Sigmoid colon (tissue), 4 donors: ENCODE data around the gene SDK1.

Experiments
- EP300 ChIP-seq, 4 donors: sonication (generic); formaldehyde crosslinking; IDR thresholded peaks; one replicate each; pipeline ENCODE4 v1.6.1; 2017; ENCODE audit warnings: antibody characterized with exemption in 4 of 4
- POLR2A ChIP-seq, 2 donors: fragments of 450-650 bp; IDR thresholded peaks; one replicate each; pipeline ENCODE4 v1.6.1; 2016; ENCODE audit warnings: antibody characterized with exemption in 2 of 2, mild to moderate bottlenecking in 2 of 2, moderate library complexity in 2 of 2
- POLR2AphosphoS5 ChIP-seq, 4 donors: sonication (generic); formaldehyde crosslinking; IDR thresholded peaks; one replicate each; pipeline ENCODE4 v1.6.1; 2017; ENCODE audit warnings: antibody characterized with exemption in 4 of 4
- TF ChIP-seq, protein P1 (sequence below), 4 experiments: fragments of 450-650 bp in 3 of 4; fragments of 200-600 bp in 1 of 4; IDR thresholded peaks; one replicate each; pipeline ENCODE4 v1.5.1; 2016 to 2019; ENCODE audit warnings: antibody characterized with exemption in 4 of 4, mild to moderate bottlenecking in 3 of 4, moderate library complexity in 2 of 4

DNA sequence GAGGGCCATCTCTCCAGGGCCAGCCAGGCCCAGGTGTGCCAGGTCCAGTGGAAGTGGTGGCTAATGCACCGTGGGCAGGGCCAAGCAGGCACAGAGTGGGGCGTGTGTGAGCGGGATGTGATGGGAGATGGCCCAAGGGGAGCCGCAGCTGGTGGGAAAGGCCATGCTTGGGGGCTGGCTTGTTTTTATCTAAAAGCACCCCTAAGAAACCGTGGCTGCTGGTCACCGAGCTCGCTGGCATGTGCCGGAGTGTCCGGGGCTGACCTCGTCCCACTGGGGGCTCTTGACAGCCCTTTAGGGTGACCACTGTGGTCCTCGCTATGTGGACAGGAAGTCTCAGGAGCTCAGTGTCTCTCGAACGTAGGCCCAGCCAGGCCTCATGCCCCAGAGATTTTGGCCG lies 798.6 kb downstream of the SDK1 start:
- TF ChIP-seq POLR2AphosphoS5 (IDR thresholded peaks at IDR 0.05) (no peak), EP300 (IDR thresholded peaks at IDR 0.05) (no peak), POLR2A (IDR thresholded peaks at IDR 0.05) (no peak)
- TF ChIP-seq, protein P1, sequence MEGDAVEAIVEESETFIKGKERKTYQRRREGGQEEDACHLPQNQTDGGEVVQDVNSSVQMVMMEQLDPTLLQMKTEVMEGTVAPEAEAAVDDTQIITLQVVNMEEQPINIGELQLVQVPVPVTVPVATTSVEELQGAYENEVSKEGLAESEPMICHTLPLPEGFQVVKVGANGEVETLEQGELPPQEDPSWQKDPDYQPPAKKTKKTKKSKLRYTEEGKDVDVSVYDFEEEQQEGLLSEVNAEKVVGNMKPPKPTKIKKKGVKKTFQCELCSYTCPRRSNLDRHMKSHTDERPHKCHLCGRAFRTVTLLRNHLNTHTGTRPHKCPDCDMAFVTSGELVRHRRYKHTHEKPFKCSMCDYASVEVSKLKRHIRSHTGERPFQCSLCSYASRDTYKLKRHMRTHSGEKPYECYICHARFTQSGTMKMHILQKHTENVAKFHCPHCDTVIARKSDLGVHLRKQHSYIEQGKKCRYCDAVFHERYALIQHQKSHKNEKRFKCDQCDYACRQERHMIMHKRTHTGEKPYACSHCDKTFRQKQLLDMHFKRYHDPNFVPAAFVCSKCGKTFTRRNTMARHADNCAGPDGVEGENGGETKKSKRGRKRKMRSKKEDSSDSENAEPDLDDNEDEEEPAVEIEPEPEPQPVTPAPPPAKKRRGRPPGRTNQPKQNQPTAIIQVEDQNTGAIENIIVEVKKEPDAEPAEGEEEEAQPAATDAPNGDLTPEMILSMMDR (IDR thresholded peaks at IDR 0.05): no peak
